GM11168 (cell line): Measurements from ENCODE around the gene EIF5B.
"Not testable (repeated sequence)": the region's sequence is repeated elsewhere in the genome, so short reads cannot be mapped to it uniquely, and the experiment has no call there.

Source experiments
- in situ Hi-C: fragments of 300-500 bp; cut with MboI; formaldehyde crosslinking; loops from one replicate; pipeline ENCODE4 v1.12.0; 2022; ENCODE audit warnings: low sequenced_read_pairs; ENCODE audit not compliant: unreplicated experiment

EIF5B gene

DNA sequence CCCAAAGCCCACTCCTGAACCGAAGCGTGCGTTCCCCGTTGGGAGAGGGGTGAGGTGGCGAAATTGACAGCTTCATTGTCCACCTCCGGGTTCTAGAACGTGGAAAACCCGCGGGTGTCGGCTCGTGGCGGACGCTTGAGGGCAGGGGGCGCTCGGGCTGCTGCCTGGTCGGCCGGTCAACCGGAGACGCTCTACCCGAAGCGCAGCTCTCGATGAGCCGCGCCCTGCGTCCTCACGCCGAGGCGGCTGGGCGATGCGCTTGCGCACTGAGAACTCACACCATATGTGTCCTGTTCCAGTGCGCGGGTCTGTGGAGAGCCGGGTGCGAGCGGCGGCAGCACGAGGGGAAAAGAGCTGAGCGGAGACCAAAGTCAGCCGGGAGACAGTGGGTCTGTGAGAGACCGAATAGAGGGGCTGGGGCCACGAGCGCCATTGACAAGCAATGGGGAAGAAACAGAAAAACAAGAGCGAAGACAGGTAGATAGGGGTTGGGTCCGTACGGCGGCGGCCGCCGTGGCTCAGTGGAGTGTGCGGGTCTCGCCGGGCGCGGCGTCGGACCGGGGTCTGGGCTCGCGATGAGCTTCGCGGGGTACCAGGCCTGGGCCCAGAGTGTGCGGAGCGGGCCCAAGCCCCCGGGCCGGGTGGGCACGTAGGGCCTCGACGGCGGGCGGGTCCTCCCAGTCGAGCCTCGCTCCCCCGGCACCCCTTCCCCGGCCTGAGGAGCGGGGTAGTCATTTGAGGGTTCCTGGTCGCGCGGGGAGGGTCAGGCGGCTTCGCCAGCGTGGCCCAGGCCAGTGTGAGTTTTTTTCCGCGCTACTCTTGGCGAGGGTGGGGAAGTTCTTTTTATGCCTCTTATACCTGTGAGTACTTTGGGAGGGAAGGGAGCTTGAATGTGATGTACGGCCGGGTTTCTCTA, at the start of gene EIF5B:
TSS of gene EIF5B (plus strand) at position 277 of the 916 bp plus-strand sequence. CDS start at position 443, 166 bp downstream.
- in situ Hi-C loops = no loop called here

GRCh38 chr2:99297994-99298393, 39.2 kb upstream of the EIF5B start:
- in situ Hi-C loops = no loop called here

GRCh38 chr2:99299580-99299979, 37.6 kb upstream of the EIF5B start:
- in situ Hi-C loops = no loop called here

GRCh38 chr2:99301097-99301496, 36.1 kb upstream of the EIF5B start, which contains the start of gene LYG1:
LYG1 (minus strand) TSS chr2:99301197; CDS start chr2:99295670, 5,527 bp downstream.
- in situ Hi-C loops = not testable (repeated sequence)

DNA sequence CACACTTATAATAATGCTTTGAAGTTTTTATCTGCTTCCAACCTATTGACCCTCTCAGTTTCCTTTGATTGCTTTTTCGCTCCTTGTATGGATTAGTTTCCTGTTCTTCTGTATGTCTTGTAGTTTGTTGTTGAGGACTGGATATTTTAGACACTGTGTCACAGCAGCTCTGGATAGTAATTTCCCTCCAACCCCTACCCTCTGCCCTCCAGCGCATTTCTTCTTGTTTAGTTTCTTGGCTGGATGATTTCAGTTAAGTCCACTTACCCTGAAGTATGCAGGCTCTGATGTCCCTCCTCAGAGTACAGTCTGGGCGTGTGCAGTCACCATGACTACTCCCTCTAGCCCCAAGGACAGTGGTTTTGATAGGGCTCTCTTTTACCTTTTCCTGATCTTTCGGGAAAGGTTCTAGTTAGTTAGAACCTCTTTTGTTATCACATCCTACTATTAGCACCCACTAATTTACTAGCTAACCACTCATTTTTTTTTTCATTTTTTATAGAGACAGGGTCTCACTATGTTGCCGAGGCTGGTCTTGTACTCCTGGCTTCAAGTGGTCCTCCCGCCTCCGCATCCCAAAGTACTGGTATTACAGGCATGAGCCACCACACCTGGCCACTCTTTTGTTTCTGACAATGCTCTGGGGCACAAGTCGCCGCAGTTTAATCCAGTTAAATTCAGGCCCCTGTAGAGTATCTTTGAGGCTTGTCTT, 19.9 kb upstream of the EIF5B start:
- in situ Hi-C loops = no loop called here

- in situ Hi-C loops = not testable (repeated sequence)
These were observed 19.4 kb upstream of the EIF5B start for GRCh38 chr2:99317873-99318200.

- in situ Hi-C loops = no loop called here
These were observed 11.8 kb upstream of the EIF5B start for GRCh38 chr2:99325384-99325783.

GRCh38 chr2:99335911-99336803, 1.0 kb upstream of the EIF5B start, which contains the start of gene TXNDC9:
TXNDC9 (minus strand) TSS chr2:99336333; CDS start chr2:99333210, 3,123 bp downstream.
- in situ Hi-C loops = no loop called here

GRCh38 chr2:99336804-99337112, 431 bp upstream of the EIF5B start:
- in situ Hi-C loops = no loop called here

DNA sequence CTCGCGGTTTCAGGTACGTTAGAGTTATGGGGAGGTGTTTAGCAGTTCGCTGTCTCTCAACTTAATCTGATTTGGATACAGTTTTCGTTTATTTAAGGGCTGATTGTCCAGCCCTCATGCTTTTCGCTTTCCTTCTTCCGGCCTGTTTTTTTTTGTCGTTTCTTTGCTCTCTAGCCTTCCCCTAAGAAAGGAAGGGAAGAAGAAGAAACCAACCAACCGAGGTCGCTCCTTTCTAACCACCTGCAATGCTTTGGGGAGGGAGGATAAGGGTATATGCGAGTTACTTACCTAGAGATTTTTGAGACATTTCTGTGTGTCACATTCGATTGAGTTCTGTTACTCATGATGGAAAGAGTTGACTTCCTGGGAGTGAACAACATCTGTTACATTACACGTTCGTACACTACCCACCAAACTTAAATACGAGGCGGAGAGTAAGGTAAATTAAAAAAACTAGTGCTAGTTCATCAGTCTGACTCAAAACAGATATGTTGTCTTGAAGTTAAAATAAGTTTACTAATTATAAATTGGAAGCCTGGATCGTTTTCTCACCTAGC, 918 bp downstream of the EIF5B start:
- in situ Hi-C loops = no loop called here

DNA sequence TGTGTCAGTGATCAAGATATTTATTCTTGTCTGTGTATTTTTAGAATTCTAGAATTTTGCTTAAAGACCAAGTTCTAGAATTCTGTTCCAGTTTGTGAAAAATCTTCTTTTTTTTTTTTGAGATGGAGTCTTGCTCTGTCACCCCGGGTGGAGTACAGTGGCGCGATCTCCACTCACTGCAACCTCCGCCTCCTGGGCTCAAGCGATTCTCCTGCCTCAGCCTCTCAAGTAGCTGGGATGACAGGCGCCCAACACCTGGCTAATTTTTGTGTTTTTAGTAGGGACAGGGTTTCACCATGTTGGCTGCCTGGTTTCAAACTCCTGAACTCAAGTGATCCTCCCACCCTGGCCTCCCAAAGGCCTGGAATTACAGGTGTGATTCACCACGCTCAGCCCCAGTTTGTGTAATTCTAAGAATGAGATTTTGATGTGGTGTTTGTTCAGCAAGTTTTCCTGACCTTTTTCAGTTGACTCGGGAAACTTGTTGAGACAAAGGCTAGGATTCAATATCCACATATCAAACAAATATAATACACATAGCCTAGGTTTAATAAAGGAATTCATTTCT, 3.6 kb downstream of the EIF5B start:
- in situ Hi-C loops = no loop called here

GRCh38 chr2:99342536-99342935, 5.3 kb downstream of the EIF5B start:
- in situ Hi-C loops = no loop called here

DNA sequence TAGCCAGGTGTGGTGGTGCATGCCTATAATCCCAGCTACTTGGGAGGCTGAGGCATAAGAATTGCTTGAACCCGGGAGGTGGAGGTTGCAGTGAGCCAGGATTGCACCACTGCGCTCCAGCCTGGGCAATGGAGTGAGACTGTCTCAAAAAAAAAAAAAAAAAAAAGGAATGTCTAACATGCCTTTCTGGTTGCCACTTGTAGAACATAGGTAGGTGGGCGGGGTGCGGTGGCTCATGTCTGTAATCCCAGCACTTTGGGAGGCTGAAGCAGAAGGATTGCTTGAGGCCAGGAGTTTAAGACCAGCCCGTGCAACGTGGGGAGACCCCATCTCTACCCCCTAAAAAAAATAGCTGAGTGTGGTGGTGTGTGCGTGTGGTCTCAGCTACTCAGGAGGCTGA, 8.3 kb downstream of the EIF5B start:
- in situ Hi-C loops = not testable (repeated sequence)

- in situ Hi-C loops = no loop called here
These were observed 9.0 kb downstream of the EIF5B start for GRCh38 chr2:99346218-99346617.

DNA sequence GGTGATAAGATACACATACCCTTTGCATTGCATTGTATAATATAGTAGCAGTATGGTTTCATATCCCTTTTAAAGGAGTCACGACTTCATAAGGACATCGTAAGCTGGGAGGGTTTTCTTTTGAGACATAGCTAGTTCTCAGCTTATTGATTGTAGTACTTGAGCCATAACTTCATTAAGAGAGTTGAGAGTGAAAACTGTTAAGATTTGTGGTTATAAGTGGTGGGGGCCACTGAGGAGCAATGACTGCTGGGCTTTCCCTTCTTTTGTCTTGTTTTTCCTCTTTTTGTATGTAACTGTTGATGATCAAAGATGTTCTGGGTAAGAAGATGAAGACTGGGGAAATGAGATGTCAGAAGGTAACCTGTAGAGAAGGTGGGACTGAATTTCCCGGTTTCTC, 11.0 kb downstream of the EIF5B start:
- in situ Hi-C loops = no loop called here

- in situ Hi-C loops = no loop called here
These were observed 13.0 kb downstream of the EIF5B start for GRCh38 chr2:99350194-99350593.

GRCh38 chr2:99354070-99354469, 16.9 kb downstream of the EIF5B start:
- in situ Hi-C loops = no loop called here

DNA sequence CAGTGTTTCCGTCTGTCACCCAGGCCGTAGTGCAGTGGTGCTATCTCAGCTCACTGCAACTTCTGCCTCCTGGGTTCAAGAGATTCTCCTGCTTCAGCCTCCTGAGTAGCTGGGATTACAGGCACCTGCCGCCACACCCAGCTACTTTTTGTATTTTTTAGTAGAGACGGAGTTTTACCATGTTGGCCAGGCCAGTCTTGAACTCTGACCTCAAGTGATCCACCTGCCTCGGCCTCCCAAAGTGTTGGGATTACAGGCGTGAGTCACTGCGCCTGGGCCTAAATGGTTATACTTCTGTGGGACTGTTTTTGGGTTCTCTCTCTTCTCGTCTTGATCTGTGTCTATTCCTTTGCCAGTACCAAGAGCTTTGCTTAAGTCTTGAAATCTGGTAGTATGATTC, 17.6 kb downstream of the EIF5B start:
- in situ Hi-C loops = not testable (repeated sequence)

DNA sequence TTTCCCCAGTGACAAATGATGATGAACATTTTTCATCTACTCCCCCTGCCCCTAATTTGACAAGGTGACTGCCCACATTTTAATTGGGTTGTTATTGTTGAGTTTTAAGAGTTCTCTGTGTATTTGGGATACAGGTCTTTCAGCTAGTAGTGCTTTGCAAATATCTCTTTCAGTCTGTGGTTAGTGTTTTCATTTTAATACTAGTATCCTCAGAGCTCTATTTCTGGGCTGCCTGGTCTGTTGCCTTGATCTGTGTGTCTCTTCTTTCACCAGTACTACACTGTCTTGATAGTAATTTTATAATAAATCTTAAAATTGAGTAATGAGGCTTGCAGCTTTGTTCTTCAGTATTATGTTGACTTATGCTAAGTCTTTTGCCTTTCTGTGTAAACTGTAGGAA, 19.7 kb downstream of the EIF5B start:
- in situ Hi-C loops = no loop called here

- in situ Hi-C loops = no loop called here
These were observed 28.5 kb downstream of the EIF5B start for GRCh38 chr2:99365661-99366060.
